HG03064 (cell line): ENCODE data around the gene FUNDC2.

ENCODE experiments used
- ATAC-seq: cut with Tn5 transposase; IDR thresholded peaks from one replicate; pipeline ENCODE4 v1.9.1; 2021; ENCODE audit warnings: low read depth; ENCODE audit not compliant: unreplicated experiment

Gene FUNDC2

DNA sequence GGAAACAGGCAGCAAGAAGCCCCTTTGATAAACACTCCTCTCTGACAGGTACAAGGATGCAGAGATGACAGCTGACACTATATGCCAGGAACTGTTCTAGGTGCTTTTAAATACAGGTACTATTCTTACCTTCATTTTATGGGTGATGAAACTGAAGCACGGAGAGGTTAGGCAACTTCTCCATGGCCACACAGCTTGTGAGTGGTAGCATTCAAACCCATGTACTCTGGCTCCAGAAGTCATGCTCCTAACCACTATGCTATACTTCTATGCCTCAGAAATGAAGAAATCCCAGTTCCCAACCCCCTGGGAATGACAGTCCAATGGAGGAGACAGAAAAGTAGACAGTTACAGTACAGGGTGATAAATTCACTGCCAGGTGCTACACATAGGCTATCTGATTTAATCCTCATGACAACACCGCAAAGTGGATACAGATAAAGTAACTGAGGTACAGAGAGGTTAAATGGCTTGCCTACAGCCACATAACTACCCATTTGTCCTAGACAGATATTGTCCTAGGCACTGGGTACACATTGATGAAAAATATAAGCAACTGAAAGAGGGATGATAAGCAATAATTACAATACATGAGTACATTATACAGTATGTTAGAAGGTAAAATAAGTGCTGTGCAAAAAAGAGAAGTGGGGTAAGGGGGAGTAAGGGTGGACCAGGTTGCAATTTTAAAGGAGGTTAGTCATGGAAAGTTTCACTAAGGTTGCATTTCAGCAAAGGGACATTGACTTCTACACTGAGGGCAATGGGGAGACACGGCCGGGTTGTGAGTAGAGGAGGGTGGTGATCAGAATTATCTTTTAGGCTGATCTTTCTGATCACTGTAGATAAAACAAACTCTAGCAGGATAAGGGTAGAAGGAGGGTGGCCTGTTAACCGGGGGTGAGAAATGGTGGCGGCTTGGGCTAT is 2.5 kb upstream of the FUNDC2 start:
- ATAC-seq = no peak

DNA sequence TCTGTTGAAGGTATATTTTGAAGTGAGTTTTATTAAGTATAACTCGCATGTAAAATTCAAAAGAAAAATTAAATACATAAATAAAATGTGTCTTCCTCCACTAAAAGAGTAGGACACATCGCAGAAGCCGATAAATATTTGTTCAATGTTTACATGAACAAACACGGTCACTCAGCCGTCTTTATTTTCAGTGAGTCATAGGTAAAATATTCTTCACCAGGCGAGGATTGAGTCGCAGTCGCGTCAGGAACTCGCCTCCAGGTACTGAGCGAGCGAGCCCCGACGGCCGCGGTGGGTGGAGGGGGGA is 271 bp upstream of the FUNDC2 start:
- no peak for ATAC-seq

DNA sequence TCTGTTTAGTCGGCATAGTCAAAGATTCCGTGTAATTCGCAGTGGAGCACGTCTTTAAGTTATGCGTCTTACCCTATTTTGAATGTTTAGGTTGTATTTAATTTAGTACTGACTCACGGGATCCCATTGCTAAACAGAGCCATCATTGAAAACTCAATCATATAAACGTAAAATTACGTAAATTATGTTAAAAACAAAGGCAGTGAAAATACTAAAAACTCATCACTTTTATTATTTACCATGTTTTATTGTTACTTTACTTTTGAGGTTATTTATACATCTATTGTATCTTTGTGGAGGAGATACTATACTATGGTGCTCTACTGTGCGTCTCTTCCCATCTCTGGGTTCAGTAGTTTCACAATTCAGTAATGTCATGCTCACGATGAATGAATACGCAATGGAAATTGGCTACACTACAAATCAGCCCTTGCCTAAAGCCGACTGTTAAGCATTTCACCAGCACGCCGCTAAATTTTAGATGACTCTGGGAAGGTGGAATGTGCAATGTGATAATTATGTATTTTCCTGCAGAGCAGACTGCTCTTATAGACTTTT is 944 bp downstream of the FUNDC2 start:
- no peak for ATAC-seq

DNA sequence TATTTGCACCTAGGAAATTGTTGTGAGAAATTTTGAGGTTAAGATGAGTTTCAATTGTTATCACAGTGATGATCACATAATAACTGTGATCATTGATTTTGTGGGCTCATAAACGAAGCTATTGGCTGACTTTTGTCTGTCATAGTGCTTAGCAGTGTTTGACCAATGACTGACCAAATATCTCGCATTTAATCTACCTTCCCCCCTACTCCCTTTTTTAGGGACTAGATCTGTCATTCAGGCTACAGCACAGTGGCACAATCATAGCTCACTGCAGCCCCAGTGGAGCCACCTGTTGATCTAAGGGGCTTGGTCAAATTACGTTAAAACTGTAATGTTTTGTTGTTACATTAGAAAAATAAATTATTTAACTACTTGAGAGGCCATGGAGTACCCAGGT is 1.5 kb downstream of the FUNDC2 start:
- no peak for ATAC-seq

DNA sequence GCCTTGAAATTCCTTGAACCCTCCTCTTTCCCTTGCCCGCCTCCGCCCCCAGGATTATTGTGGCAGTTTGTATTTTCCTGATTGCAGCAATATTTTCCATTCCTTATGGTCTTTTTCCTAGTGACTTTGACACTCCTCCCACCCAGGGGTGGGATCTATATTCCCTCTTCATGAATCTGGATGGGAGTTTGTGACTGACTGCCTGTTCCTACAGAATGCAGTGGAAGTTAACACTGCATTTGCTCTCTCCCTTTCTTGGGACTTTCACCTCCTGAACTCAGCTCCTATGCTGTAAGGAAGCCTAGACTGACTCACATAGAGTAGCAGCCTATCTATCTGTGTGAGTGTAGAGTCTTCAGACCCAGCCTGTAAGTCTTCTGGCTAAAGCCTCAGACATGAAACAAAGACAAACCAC is 2.2 kb downstream of the FUNDC2 start:
- ATAC-seq = no peak

DNA sequence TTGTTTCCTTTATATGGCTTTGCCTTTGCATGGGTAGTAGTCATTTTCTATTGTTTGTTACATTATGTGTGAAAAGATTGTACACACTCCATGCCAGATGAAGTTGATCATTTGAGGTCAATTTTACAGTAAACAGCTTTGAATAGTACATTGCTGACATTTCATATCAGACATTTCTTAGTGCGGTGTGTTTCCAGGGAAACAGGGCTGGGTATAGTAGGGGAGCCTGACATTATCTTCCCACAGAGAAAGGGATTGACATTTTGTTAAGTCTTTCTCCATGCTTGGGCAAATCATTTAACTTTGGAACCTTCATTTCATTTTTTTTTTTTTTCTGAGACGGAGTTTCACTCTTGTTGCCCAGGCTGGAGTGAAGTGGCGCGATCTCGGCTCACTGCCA is 5.0 kb downstream of the FUNDC2 start:
- ATAC-seq = no peak

DNA sequence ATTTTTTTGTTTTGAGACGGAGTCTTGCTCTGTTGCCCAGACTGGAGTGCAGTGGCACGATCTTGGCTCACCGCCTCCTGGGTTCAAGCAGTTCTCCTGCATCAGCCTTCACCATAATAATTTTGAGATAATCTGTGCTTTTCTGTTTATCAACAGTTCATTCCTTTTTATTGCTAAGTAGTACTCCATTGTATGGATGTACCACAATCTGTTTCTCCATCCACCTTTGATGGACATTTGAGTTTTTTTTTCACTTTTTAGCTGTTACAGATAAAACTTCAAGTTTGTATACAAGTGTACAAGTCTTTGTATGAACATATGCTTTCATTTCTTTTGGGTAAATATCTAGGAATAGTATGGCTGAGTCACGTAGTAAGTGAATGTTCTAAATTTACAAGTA is 9.0 kb downstream of the FUNDC2 start:
- no peak for ATAC-seq

DNA sequence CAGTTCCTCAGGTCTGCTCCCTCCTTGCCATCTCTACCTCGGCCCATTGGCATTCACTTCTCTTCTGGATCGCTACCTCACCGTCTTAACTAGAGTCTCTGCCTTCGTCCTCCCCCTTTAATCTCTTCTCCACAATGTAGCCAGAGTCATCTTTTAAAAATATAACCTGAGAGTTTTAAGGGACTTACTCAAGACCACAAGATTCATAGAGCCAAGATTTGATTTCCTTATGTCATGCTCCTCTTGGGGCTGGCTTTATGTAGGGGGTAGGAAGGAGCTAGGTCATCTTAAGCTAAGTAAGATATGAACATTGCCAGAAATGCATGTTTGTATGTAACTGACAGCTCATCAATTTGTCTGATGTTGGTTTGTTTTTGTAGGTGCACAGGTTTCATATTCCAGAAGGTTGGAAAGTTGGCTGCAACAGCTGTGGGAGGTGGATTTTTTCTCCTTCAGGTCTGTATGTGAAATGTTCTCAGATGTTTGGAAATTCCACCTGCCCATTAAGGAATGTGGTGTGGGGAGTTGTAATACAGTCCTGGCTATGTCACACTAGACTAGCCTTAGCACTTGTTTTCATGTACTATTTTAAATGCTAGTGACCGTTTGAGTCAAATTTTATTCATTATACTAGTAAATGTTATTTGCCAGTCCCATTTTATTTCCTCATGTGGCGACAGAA is 19.6 kb downstream of the FUNDC2 start:
- ATAC-seq = no peak

DNA sequence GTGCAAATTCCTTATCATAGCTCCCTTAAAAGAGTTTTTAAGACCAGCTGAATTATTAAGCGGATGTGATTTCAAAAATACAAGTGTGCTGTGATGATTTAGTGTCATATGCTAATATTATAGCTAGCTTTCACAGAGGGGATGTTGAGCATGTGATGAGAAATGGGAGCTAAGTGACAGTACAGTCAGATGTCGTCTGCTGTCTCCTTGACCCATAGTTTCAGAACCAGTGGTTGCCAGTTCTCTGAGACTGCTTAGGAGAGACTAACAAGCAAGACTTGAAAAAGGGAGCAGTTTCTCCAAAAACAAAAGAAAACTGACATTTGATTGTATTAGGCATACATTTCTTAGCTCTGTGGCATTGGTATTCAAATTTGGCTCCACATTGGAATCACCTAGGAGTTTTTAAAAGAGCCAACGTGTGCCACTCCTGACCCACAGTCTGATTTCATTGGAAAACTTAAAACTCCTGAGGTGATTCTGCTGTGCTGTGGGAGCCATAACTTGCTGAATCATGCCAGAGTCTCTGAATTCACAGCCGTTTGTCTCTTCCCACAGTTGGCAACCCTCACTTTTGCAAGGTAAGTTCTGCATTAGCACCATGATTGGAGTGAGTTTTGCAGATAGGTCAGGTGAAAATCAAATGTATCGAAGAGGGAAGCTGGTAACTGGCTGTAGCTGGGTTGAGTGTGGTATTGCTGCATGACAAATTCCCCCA is 20.3 kb downstream of the FUNDC2 start:
- no peak for ATAC-seq

DNA sequence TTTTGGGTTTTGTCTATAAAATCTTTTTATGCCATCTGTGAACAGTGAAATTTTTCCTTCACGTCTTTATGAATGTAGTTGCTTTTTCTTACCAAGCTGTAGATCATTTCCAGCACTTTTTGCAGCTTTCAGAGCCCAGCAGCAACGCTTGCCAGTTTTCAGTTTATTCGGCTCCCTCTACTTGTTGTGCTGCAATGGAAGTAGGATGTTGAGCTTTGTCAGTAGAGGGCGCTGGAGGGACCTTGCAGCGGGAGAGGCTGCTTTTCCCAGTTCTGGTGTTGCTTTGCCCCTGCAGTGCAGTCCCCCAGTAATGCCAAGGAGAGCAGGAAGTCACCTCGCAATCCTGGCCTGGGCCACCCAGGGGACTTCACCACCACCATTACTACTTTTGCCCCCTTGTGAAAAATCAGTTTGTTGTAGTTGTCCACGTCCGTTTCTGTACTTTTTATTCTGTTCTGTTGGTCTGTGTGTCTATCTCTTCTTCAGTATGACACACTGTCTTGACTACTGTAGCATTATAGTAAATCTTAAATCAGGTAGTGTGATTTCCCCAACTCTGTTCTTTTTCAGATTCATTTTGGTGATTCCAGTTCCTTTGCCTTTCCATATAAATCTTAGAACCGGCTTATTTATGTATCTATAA is 22.5 kb downstream of the FUNDC2 start:
- no peak for ATAC-seq

DNA sequence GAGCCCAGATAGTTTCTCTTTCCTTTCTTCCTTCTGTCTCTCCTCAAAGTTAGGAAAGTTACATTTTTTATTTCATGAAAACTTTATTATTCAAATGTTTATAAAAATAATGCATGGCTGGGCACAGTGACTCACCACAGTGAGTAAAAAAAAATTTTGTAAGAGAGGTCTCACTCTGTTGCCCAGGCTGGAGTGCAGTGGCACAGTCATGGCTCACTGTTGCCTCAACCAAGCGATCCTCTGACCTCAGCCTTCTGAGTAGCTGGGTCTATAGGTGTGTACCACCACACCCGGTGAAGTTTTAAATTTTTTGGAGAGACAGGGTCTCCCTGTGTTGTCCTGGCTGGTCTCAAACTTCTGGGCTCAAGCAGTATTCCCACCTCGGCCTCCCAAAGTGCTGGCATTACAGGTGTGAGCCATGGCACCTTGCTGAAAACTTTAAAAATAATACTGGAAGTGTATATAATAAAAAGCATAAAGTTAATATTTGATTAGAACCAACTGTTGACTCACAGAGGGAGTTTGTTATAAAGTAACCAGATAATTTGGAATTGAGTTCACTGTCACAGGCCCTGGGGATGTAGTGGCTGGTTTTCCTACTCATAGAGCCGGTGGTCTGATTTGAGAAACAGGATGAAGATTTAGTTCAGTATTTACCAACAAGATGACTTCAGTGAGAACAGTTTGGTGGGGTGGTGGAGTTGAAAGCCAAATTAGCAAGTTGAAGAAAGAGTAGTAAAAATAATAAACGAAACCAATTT is 26.3 kb downstream of the FUNDC2 start:
- no peak for ATAC-seq

DNA sequence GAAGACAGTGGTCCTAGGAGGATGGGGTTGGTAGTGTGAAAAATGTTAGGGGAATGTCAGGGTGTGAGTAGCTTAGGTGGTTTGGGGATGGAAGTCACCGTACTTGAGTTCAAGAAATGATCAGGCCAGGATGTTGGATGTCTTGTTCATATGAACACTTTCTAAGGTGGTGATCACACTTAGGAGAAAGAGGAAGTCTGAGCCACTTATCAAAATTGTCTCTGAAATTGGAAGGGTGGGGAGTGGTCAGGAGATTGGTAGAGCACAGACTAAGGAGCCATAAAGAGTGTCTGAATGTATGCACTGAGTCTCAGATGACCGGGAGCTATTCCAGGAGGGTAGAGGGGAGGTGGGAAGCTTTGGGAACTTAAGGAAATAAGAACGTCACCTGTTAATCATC is 27.0 kb downstream of the FUNDC2 start:
- ATAC-seq = no peak

DNA sequence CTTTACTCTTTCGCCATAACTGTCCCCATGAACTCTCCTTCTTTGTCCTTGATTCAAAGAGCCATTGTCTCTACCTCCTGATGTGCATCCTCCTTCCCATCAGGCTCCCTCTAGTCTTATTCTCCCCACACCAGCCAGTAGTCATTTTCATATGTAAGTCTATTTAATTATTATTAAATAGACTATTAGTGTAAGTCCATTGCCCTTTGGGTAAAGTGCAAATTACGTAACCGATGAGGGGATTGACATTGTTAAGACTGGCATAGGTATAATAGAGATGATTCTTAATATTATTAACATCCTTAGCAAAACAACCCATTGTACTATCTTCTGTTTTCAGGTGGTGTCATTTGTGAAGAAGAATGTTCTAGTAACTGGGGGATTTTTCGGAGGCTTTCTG is 27.6 kb downstream of the FUNDC2 start:
- no peak for ATAC-seq

DNA sequence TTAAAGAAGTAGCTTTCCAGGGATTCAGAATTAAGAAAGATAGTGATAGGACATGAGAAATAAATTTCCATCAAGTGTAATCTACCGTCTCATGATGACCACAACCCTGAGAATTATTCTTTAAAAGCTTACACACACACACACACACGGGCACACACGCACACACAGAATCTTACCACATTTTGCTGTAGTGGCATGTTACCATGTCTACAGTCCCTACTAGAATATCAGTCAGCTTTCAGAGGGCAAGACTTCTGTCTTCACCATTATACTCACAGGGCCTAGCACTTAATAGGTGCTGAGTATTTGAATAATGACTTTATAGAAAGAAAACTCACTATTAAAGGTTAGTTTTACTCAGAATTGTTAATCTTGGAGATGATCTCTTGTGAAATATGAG is 28.9 kb downstream of the FUNDC2 start:
- ATAC-seq = no peak

DNA sequence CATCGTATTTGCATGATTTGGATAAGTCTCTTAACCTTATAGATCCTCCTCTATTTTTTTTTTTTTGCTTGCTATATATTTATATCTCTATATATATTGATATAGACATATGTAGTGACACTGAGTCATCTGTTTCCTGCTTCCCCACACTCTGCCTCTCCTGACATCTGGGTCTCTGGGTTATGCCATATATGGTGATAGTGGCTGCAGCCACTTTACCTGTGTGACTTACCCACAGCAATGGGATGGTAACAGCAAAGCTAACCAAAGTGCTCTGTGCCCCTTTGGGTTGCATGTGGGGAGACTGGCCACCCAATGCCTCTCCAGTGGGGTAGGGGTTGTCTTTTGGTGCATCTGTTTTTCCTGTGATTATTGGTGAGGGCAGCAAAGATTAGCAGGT is 29.8 kb downstream of the FUNDC2 start:
- no peak for ATAC-seq

DNA sequence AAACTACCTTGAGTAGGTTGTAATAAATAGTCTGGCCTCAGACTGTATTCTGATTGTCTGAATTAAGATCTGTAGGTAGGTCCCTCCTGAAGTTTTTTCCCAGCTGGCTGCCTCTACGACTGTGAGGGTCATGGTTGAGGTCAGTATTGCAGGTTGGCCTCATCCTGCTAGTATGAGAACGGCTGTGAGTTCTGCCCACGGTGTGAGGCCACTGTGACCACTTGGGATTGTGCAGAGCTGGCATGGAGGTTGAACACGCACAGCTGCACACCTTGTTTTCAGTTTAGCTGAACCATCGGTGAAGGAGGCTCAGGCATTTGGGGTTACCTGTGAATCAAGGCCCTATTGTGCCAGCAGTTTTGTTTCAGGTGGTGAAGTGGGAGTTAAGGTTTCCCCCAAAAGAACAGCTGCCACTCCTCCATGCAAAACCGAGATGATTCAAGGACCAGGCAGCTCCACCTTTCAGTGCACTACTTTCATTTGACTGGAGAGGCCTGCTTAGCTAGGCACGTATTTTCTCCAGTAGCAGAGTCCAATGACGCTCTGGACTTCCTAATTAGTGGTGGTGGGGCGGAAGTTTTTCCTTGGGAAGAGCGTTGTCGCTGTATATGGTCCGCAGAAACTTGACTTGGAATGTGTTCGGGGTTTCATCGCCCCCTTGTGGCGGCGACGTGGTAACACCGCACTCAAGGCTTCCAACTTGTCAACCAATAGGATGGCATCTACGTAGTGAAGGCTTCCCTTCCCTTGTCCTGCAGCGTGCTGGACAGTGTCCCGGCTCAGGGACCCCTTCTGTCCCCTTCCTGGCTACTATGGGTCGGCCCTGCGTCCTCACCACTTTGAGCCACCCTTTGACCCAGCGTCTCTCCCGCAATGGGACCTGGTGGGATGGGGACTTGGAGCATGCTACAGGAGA is 30.5 kb downstream of the FUNDC2 start:
- ATAC-seq = no peak

DNA sequence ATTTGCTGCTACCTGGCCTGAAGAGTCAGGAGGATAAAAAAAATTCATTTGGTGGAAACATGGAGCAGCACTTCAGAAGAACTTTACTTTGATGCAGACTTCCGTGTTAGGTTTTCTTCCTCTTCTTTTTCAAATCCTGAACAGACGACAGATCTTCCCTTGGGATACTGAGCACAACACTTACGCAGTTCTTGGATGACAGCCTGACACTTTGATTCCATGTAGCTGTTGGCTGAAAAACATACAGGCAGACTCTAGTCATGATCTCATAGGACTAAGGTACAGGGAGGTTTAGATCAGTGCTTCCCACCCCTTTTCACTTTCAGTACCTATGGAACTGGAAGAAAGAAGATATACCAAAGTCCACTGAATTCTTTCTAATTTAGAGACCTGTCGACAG is 35.1 kb downstream of the FUNDC2 start:
- no peak for ATAC-seq

DNA sequence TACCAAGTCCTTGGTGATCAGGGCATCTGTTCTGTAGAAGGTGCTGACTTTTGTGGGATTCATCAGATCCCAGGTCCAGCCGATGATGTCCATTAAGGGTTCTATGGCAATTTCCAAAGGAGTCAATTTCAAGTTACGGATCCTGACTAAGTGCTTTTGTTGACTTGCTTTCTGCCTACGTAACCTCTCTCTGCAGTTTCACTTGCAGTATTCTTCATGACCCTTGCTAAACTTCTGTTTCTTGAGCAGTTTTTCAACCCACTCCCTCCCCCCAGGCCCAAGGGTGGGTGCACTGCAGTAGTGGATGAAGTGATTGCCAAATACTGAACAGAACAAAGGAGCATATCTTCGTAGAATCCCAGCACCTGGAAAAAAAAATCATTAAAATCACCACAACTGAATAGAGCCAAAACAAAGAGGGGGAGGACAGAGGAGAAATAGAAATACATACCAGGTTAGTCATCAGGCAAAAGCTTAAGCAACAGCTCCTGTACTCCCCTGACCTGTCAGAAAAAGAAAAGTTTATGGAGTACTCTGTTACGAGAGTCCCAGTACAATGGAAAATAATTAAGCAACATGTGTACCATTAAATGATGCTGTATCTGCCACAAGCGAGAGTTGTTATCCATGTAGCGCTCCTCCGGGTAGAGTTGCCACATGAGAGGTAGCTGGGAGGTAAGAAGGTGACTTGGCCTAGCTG is 38.5 kb downstream of the FUNDC2 start:
- no peak for ATAC-seq
